Esophagus squamous epithelium (tissue), 5 donors: Measurements from ENCODE around the gene VSTM2A. TPM values are rescaled to one million over a fixed set of nuclear protein-coding genes. Genes with fewer than 3 reads are reported as not detected.
"Not testable (repeated sequence)": the region's sequence is repeated elsewhere in the genome, so short reads cannot be mapped to it uniquely, and the experiment has no call there.

Experiments
- DNase-seq: peaks from one replicate; lab custom pipeline; 2025; lab: John Stamatoyannopoulos, UW
- H3K27ac ChIP-seq, 4 donors: fragments of 200-600 bp; sonication (generic); one replicate each; pipeline ENCODE4 v1.5.1; 2016 to 2019; ENCODE audit warnings: mild to moderate bottlenecking in 1 of 4
- H3K27me3 ChIP-seq, 4 donors: fragments of 200-600 bp; sonication (generic); 1 replicate in 3 of 4; 2 replicates in 1 of 4; pipeline versions ENCODE4 v1.5.1 to v1.6.0; 2017 to 2021; ENCODE audit warnings: antibody characterized with exemption in 1 of 4
- H3K36me3 ChIP-seq, 3 donors: fragments of 200-600 bp; sonication (generic); one replicate each; pipeline ENCODE4 v1.5.1; 2016 to 2019
- H3K4me1 ChIP-seq, 3 donors: fragments of 200-600 bp; sonication (generic); one replicate each; pipeline ENCODE4 v1.5.1; 2017 to 2019
- H3K4me3 ChIP-seq, 4 donors: fragments of 200-600 bp; sonication (generic); 1 replicate in 3 of 4; 2 replicates in 1 of 4; pipeline ENCODE4 v1.5.1; 2016 to 2019; ENCODE audit warnings: mild to moderate bottlenecking in 2 of 4, moderate library complexity in 1 of 4
- H3K9me3 ChIP-seq, 3 donors: fragments of 200-600 bp; sonication (generic); one replicate each; pipeline ENCODE4 v1.5.1; 2016 to 2019
- CTCF ChIP-seq, 6 experiments: fragments of 450-650 bp in 4 of 6; fragments of 200-600 bp in 2 of 6; sonication (generic) in 2 of 6; IDR thresholded peaks; one replicate each; pipeline ENCODE4 v1.5.1; 2016 to 2019; ENCODE audit warnings: antibody characterized with exemption in 6 of 6, mild to moderate bottlenecking in 4 of 6, moderate library complexity in 4 of 6
- POLR2A ChIP-seq, 4 donors: fragments of 450-650 bp; IDR thresholded peaks; one replicate each; pipeline ENCODE4 v1.6.1; 2017; ENCODE audit warnings: antibody characterized with exemption in 4 of 4, mild to moderate bottlenecking in 4 of 4, moderate library complexity in 3 of 4
- WGBS, 2 donors: methylation state at CpG; one replicate each; pipeline ENCODE4 v1.1.5; 2018; 5-methylcytosine and 5-hydroxymethylcytosine counted together
- intact Hi-C: fragments of 100-400 bp; cut with DNase I; formaldehyde crosslinking; loops from one replicate; pipeline ENCODE4 v1.15.0; 2022
- total RNA-seq, 4 donors: library from RNA; depleted of rRNA; stranded (reverse); fragments of >200 nt; gene quantifications; one replicate each; pipeline ENCODE4 v1.1.0, GENCODE V29; 2016
- donor health status: DM: yes; HTN: yes; CAD: no.

VSTM2A gene
- not detected for total RNA-seq

GRCh38 chr7:54541669-54542625 is at the start of gene VSTM2A:
Gene VSTM2A (plus strand): TSS chr7:54542375. CDS start chr7:54542731, 356 bp downstream.
- no peak within 1 kb of the TSS for H3K27ac ChIP-seq
- no peak for DNase-seq
- no peaks in the 10 kb centered on the region for H3K36me3 ChIP-seq
- intact Hi-C loops, result no loop called here
- peak within 1 kb of the TSS in 2 of 4 donors; percentile 34 to 58 for H3K4me3 ChIP-seq
- H3K27me3 ChIP-seq, result peaks cover 5 to 84% (median 22%) of the 10 kb centered on the region in 4 donors
- no peak for TF ChIP-seq POLR2A (IDR thresholded peaks at IDR 0.05)
- TF ChIP-seq CTCF (IDR thresholded peaks at IDR 0.05), result no peak
- 3 to 10% methylated on average over 17 to 54 of the region's 64 CpGs for WGBS, 2 donors
- no peaks in the 10 kb centered on the region for H3K9me3 ChIP-seq
- H3K4me1 ChIP-seq, result peaks cover 0 to 28% (median 2%) of the 10 kb centered on the region in 3 donors

- H3K36me3 ChIP-seq, H3K4me1 ChIP-seq, H3K9me3 ChIP-seq, H3K27ac ChIP-seq, H3K4me3 ChIP-seq, intact Hi-C loops, DNase-seq, H3K27me3 ChIP-seq: not testable (repeated sequence)
- 56 to 96% methylated on average over 3 to 11 of the region's 12 CpGs for WGBS, 2 donors
These were observed 37.6 kb upstream of the VSTM2A start for GRCh38 chr7:54504531-54504930.

GRCh38 chr7:54529568-54529967 is 12.6 kb upstream of the VSTM2A start:
- Histone ChIP-seq H3K4me3 (no peak overlapping the region), H3K27ac (no peak overlapping the region), H3K36me3 (no peaks in the 10 kb centered on the region), H3K27me3 (no peaks in the 10 kb centered on the region), H3K4me1 (no peaks in the 10 kb centered on the region), H3K9me3 (no peaks in the 10 kb centered on the region)
- intact Hi-C loops, result no loop called here
- 13 to 21% methylated on average over 1 of the region's 1 CpG for WGBS, 2 donors
- no peak for DNase-seq
- no peak for TF ChIP-seq CTCF (IDR thresholded peaks at IDR 0.05)
- no peak for TF ChIP-seq POLR2A (IDR thresholded peaks at IDR 0.05)

- TF ChIP-seq POLR2A (IDR thresholded peaks at IDR 0.05) (no peak), CTCF (IDR thresholded peaks at IDR 0.05) (no peak)
- WGBS, 2 donors, result 24 to 31% methylated on average over 3 of the region's 3 CpGs
- Histone ChIP-seq H3K4me1 (peaks cover 0 to 13% (median 0%) of the 10 kb centered on the region in 3 donors), H3K36me3 (no peaks in the 10 kb centered on the region), H3K4me3 (no peak overlapping the region), H3K27ac (no peak overlapping the region), H3K27me3 (peaks cover 0 to 46% (median 8%) of the 10 kb centered on the region in 4 donors), H3K9me3 (no peaks in the 10 kb centered on the region)
- intact Hi-C loops, result no loop called here
- no peak for DNase-seq
These were observed 4.1 kb upstream of the VSTM2A start for GRCh38 chr7:54538122-54538521.

- Histone ChIP-seq H3K27ac (no peak overlapping the region), H3K9me3 (no peaks in the 10 kb centered on the region), H3K4me1 (peaks cover 0 to 29% (median 2%) of the 10 kb centered on the region in 3 donors), H3K27me3 (peaks cover 5 to 94% (median 25%) of the 10 kb centered on the region in 4 donors), H3K4me3 (no peak overlapping the region), H3K36me3 (no peaks in the 10 kb centered on the region)
- WGBS, 2 donors, result 4 to 6% methylated on average over 7 of the region's 7 CpGs
- TF ChIP-seq POLR2A (IDR thresholded peaks at IDR 0.05) (no peak), CTCF (IDR thresholded peaks at IDR 0.05) (no peak)
- intact Hi-C loops, result no loop called here
- no peak for DNase-seq
These were observed 895 bp downstream of the VSTM2A start for GRCh38 chr7:54543051-54543488.
